Tibial nerve (tissue), 4 donors: Measurements from ENCODE around the gene KIF6.

ENCODE experiments used
- CTCF ChIP-seq, 5 experiments: fragments of 200-600 bp in 3 of 5; fragments of 450-650 bp in 2 of 5; sonication (generic) in 3 of 5; IDR thresholded peaks; one replicate each; pipeline ENCODE4 v1.5.1; 2016 to 2019; ENCODE audit warnings: antibody characterized with exemption in 5 of 5, mild to moderate bottlenecking in 3 of 5, moderate library complexity in 2 of 5
- EP300 ChIP-seq, 2 donors: sonication (generic); formaldehyde crosslinking; IDR thresholded peaks; one replicate each; pipeline ENCODE4 v1.6.1; 2017; ENCODE audit warnings: antibody characterized with exemption in 2 of 2, mild to moderate bottlenecking in 1 of 2
- POLR2A ChIP-seq, 2 donors: fragments of 450-650 bp; IDR thresholded peaks; one replicate each; pipeline ENCODE4 v1.6.1; 2017; ENCODE audit warnings: antibody characterized with exemption in 2 of 2, mild to moderate bottlenecking in 2 of 2, moderate library complexity in 2 of 2

- TF ChIP-seq CTCF (IDR thresholded peaks at IDR 0.05): no peak
- TF ChIP-seq POLR2A (IDR thresholded peaks at IDR 0.05): no peak
- no peak for TF ChIP-seq EP300 (IDR thresholded peaks at IDR 0.05)
Measured at GRCh38 chr6:39317256-39317655, 408.0 kb downstream of the KIF6 start.
